ENCODE results near the gene PTCH1. TPM values are rescaled to one million over a fixed set of nuclear protein-coding genes. Genes with fewer than 3 reads are reported as not detected.

Gene PTCH1
- polyA plus RNA-seq, 1 experiment: 2.8 TPM

GRCh38 chr9:95484225-95484624, 32.5 kb downstream of the PTCH1 start:
- no peaks in the 10 kb centered on the region; the same call in 1 of the 2 replicates for H3K36me3 ChIP-seq (ENCODE audit: control insufficient read depth, insufficient read depth, low read length)
- ChIA-PET POLR2A (no interaction called here), CTCF (interaction anchor here (1.6 kb wide), 1 partner anchor 8 kb away, joined by 4 read pairs; no protein-coding TSS in a partner anchor)
- DNase-seq (ENCODE audit: low read depth): no peak
- TF ChIP-seq, protein P1, sequence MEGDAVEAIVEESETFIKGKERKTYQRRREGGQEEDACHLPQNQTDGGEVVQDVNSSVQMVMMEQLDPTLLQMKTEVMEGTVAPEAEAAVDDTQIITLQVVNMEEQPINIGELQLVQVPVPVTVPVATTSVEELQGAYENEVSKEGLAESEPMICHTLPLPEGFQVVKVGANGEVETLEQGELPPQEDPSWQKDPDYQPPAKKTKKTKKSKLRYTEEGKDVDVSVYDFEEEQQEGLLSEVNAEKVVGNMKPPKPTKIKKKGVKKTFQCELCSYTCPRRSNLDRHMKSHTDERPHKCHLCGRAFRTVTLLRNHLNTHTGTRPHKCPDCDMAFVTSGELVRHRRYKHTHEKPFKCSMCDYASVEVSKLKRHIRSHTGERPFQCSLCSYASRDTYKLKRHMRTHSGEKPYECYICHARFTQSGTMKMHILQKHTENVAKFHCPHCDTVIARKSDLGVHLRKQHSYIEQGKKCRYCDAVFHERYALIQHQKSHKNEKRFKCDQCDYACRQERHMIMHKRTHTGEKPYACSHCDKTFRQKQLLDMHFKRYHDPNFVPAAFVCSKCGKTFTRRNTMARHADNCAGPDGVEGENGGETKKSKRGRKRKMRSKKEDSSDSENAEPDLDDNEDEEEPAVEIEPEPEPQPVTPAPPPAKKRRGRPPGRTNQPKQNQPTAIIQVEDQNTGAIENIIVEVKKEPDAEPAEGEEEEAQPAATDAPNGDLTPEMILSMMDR (IDR thresholded peaks at IDR 0.05; ENCODE audit: insufficient read depth, low read depth, low read length): no peak
- H3K4me3 ChIP-seq (ENCODE audit: low read depth, low read length): no peak overlapping the region
- H3K27me3 ChIP-seq (ENCODE audit: control insufficient read depth, insufficient read depth, low read length): no peaks in the 10 kb centered on the region

DNA sequence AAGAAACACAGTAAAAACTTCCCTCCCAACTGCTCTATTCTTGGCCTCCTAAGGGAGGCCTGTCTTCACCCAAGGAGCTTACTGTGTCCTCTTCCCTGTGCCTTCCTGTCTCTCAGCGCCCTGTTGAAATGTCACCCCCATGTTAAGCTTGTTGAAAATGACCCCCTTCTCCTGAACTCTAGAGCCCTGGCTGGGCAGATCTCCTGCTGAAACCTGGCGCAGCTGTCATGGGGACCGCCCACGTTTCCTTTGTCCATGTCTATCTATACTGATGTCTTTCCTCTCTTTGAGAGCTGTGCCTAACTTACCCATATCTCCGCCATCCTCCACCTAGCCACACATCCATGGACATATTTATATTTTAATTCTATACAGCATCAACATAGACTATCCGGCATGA, 33.3 kb downstream of the PTCH1 start:
- no peak for DNase-seq (ENCODE audit: low read depth)
- H3K36me3 ChIP-seq (ENCODE audit: control insufficient read depth, insufficient read depth, low read length): no peaks in the 10 kb centered on the region; the same call in 1 of the 2 replicates
- TF ChIP-seq, protein P1 (IDR thresholded peaks at IDR 0.05; ENCODE audit: insufficient read depth, low read depth, low read length): no peak
- no peak overlapping the region for H3K4me3 ChIP-seq (ENCODE audit: low read depth, low read length)
- H3K27me3 ChIP-seq (ENCODE audit: control insufficient read depth, insufficient read depth, low read length): no peaks in the 10 kb centered on the region
- CTCF ChIA-PET: interaction anchor here (0.6 to 0.7 kb wide), 2 partner anchors 222 to 429 kb away, joined by 3 to 4 read pairs; no protein-coding TSS in a partner anchor
- POLR2A ChIA-PET: no interaction called here

- POLR2A ChIA-PET: no interaction called here
- CTCF ChIA-PET: no interaction called here
- no peak for DNase-seq (ENCODE audit: low read depth)
Observed at GRCh38 chr9:95482621-95483020, 34.1 kb downstream of the PTCH1 start.

DNA sequence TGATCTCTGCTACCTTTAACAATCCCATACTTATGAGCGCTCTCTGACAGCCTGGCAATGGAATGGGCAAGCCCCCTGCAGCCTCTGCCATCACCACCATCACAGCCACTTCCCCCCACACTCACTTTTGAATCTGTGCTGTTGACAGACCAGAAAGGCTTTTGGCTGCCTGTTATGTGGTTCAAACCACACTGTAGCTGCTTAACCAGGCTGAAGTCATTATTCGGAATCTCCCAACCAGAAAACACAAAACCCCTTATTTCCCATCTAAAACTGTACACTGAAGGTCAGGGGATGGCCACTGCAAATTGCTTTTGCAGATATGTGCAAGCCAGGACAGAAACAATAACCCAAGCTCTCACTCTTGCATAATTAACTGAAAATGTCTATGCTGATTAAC, 35.8 kb downstream of the PTCH1 start:
- Histone ChIP-seq H3K27me3 (ENCODE audit: control insufficient read depth, insufficient read depth, low read length) (no peaks in the 10 kb centered on the region), H3K36me3 (ENCODE audit: control insufficient read depth, insufficient read depth, low read length) (peaks cover 9% of the 10 kb centered on the region), H3K4me3 (ENCODE audit: low read depth, low read length) (no peak overlapping the region)
- TF ChIP-seq, protein P1 (IDR thresholded peaks at IDR 0.05; ENCODE audit: insufficient read depth, low read depth, low read length): no peak
- no peak for DNase-seq (ENCODE audit: low read depth)
- ChIA-PET POLR2A (no interaction called here), CTCF (no interaction called here)

More at GRCh38 chr9:95482621-95483020, 34.1 kb downstream of the PTCH1 start:
- TF ChIP-seq, protein P1 (IDR thresholded peaks at IDR 0.05; ENCODE audit: insufficient read depth, low read depth, low read length): no peak
- Histone ChIP-seq H3K27me3 (ENCODE audit: control insufficient read depth, insufficient read depth, low read length) (no peaks in the 10 kb centered on the region), H3K4me3 (ENCODE audit: low read depth, low read length) (no peak overlapping the region), H3K36me3 (ENCODE audit: control insufficient read depth, insufficient read depth, low read length) (peaks cover 1% of the 10 kb centered on the region; the same call in 1 of the 2 replicates)

- CTCF ChIA-PET: no interaction called here
- no peaks in the 10 kb centered on the region for H3K27me3 ChIP-seq (ENCODE audit: control insufficient read depth, insufficient read depth, low read length)
- no peak for DNase-seq (ENCODE audit: low read depth)
- POLR2A ChIA-PET: no interaction called here
- peaks cover 12% of the 10 kb centered on the region for H3K36me3 ChIP-seq (ENCODE audit: control insufficient read depth, insufficient read depth, low read length)
- TF ChIP-seq, protein P1 (IDR thresholded peaks at IDR 0.05; ENCODE audit: insufficient read depth, low read depth, low read length): no peak
- H3K4me3 ChIP-seq (ENCODE audit: low read depth, low read length): no peak overlapping the region
Observed at GRCh38 chr9:95480346-95480745, 36.4 kb downstream of the PTCH1 start.

Data from BJ (cell line).